ENCODE results near the gene ZNF74.
A peak's percentile ranks its signal among the peaks of the same experiment; 100 is the strongest.

ZNF74 gene

DNA sequence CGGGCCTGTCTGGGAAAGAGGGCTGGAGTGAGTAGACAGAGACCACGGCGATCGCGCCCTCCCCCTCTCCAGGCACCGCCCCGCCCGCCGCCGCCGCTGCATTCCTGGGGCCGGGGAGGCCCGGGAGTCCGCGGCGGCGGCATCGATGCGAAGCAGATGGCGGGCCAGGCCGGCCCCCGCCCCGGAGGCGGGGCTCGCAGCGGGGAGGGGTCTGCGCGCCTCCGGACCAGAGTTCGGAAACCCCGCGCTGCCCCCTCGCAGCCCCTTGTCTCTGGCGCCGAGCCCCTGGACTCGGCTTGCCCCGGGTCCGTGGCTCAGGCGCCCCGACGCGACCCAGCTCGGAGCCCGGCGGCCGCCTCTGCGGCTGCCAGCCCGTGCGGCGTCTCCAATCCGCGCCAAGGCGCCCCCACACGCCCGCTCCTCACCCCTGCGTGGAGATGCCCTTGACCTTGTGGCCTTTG lies 42.4 kb downstream of the ZNF74 start:
- Mint-ChIP-seq H3K9me3 (ENCODE audit: low read depth) (no peaks in the 10 kb centered on the region), H3K36me3 (no peaks in the 10 kb centered on the region), H3K27me3 (peaks cover 26% of the 10 kb centered on the region), H3K27ac (no peak overlapping the region), H3K4me3 (peak overlapping the region; percentile 83), H3K4me1 (ENCODE audit: low read depth) (peaks cover 17% of the 10 kb centered on the region)

DNA sequence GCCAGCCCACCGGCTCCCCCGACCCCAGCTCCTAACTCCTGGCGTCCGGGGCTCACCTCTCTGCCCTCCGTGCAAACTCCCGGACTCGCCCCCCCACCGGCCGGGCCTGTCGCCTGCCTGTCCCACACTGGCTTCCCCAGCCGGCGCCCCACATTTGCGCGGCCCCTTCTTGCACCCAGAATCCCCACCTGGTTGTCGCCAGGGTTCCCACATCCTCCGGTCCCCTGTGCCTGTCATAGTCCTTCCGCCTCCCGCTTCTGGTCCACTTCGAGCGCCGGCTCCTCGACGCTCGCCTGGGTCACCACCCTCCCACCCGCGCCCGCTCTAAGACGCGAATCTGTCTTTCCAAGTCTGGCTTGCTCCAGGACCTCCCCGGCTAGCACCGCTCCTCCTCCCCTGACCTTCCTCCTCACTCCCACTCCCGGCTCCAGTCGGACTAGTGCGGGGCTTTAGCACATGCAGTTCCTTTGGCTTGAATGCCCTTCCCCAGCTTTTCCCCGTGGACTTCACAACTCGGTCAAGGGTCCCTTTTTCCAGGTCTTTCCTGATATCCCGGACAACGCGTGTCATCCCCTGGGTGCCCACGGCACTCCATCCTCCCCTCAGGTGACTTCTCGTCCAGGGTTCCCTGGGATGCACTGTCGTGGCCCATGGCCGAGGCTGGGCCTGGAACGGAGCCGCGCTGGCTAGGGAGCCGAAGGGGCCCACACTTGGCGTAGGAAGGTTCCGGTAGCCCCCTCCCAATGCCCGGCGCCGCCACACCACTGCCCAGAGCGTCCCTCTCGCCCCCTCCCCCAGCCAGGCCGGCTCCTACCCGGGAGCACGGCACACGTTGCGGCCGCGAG lies 43.0 kb downstream of the ZNF74 start:
- Mint-ChIP-seq H3K36me3 (no peaks in the 10 kb centered on the region), H3K4me3 (peak overlapping the region; percentile 83), H3K9me3 (ENCODE audit: low read depth) (no peaks in the 10 kb centered on the region), H3K4me1 (ENCODE audit: low read depth) (peaks cover 14% of the 10 kb centered on the region), H3K27me3 (peaks cover 26% of the 10 kb centered on the region), H3K27ac (no peak overlapping the region)

DNA sequence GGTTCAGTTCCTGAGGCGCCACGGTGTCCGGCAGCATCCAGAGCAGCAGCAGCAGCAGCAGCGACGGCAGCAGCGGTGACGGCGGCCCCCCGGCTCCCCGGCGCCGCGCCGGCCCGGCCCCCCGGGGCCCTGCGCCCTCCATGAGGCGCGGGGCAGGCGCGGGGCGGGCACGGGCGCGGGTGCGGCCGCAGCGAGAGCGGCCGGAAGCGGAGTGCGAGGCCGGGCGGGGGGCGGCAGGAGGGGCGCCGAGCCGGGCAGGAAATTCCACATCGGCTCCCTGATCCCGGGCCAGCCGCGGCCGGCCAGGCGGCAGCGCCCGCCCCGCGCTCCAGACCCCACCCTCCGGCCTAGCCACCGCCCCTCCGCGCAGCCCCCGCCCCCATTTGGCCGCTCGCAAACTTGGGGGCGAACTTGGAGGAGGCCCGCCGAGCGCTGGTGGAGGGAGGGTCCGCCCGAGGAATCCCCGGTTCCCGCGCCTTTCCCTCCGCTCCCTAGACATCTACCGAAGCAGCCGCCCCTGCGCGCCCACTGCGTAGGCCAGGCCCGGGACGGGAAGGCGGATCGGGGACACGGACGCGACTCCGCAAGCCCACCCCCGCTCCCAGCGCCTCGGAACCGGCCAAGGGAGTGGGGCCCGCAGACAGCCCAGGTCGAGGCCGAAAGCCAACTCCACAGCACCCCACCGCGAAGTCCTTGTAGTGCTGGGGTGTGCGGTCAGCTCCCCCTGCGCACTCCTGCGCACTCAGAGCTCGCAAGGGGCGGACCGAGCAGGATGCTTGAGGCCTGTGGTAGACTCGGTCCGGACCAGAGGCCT lies 43.9 kb downstream of the ZNF74 start, which contains the start of gene SCARF2:
SCARF2 (minus strand) TSS at position 213 of the 814 bp plus-strand sequence; CDS start at position 142, 71 bp downstream.
- Mint-ChIP-seq H3K27ac (no peak within 1 kb of the TSS), H3K4me3 (peak within 1 kb of the TSS; percentile 83), H3K27me3 (peaks cover 23% of the 10 kb centered on the region), H3K36me3 (peaks cover 3% of the 10 kb centered on the region), H3K9me3 (ENCODE audit: low read depth) (no peaks in the 10 kb centered on the region), H3K4me1 (ENCODE audit: low read depth) (peaks cover 13% of the 10 kb centered on the region)

DNA sequence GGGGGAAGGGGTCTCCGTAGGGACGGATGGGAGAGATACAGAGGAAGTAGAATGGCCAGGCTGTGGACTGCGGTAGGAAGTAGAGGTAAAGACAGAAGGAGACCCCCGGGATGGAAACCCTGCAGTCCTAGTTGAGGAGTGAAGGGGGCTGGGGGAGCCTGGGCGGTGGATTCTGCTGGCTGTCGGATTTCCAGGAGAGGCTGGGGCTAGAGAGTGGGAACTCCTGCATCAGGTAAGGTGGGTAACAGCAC lies 44.4 kb downstream of the ZNF74 start:
- H3K4me1 Mint-ChIP-seq (ENCODE audit: low read depth): peaks cover 13% of the 10 kb centered on the region
- peak overlapping the region; percentile 53 for H3K4me3 Mint-ChIP-seq
- peaks cover 4% of the 10 kb centered on the region for H3K36me3 Mint-ChIP-seq
- H3K9me3 Mint-ChIP-seq (ENCODE audit: low read depth): no peaks in the 10 kb centered on the region
- peaks cover 20% of the 10 kb centered on the region for H3K27me3 Mint-ChIP-seq
- no peak overlapping the region for H3K27ac Mint-ChIP-seq

DNA sequence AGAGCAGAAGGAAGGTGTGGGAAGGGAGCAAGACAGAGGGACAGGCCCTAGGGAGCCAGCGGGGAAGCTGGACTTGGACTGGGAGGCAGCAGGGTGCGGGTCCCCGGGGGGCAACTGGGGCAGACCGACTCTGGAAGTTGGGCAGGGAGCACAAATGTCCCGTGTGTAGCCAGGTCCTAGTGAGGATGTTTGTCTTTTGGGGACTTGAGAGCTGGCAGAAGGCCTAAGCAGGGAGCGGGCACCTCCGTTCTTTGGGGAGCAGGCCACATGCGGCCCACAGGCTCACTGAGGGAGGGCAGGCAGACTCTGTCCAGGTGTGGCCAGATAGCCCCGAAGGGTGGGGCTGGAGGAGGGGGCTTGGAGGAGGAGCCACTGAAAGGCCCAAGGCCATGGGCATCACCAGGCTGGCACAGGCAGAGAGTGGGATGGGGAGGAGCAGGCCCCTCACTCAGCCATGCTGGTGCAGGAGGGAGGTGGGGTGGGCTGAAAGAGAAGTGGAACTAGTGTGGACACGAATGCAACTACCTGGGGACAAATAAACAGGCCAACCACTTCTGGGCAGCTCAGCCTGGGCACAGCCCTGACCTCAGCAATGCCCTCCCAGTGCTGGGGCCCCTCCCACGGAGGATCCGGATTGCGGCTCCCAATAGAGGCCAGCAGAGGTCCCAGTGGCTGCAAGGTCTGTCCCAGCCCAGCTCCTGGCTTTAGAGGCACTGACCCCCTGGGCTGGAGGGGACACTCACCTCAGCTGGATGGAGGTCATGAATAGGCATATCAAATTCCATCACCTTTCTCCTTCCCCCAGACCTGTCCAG lies 44.9 kb downstream of the ZNF74 start:
- Mint-ChIP-seq H3K27me3 (peaks cover 20% of the 10 kb centered on the region), H3K4me1 (ENCODE audit: low read depth) (peaks cover 13% of the 10 kb centered on the region), H3K4me3 (peak overlapping the region; percentile 53), H3K27ac (no peak overlapping the region), H3K9me3 (ENCODE audit: low read depth) (no peaks in the 10 kb centered on the region), H3K36me3 (peaks cover 4% of the 10 kb centered on the region)

DNA sequence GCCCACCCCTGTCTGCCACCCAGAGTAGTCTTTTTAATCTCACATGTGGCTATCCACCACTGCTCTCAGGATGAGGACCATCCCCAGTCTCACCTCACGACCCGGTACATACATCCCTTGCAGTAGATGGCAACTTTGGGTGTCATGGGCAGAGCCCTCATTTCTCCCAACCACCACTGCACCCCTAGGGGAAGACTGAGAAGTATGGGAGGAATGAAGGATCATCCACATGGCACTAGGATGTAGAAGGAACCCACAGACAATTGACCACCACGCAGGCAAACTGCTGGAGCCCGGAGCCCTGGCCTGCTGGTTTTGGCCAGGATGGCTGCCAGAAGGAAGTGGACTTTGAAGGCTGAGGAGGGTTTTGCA lies 45.6 kb downstream of the ZNF74 start:
- Mint-ChIP-seq H3K27me3 (peaks cover 17% of the 10 kb centered on the region), H3K36me3 (peaks cover 6% of the 10 kb centered on the region), H3K4me1 (ENCODE audit: low read depth) (peaks cover 13% of the 10 kb centered on the region), H3K4me3 (no peak overlapping the region), H3K9me3 (ENCODE audit: low read depth) (no peaks in the 10 kb centered on the region), H3K27ac (no peak overlapping the region)

DNA sequence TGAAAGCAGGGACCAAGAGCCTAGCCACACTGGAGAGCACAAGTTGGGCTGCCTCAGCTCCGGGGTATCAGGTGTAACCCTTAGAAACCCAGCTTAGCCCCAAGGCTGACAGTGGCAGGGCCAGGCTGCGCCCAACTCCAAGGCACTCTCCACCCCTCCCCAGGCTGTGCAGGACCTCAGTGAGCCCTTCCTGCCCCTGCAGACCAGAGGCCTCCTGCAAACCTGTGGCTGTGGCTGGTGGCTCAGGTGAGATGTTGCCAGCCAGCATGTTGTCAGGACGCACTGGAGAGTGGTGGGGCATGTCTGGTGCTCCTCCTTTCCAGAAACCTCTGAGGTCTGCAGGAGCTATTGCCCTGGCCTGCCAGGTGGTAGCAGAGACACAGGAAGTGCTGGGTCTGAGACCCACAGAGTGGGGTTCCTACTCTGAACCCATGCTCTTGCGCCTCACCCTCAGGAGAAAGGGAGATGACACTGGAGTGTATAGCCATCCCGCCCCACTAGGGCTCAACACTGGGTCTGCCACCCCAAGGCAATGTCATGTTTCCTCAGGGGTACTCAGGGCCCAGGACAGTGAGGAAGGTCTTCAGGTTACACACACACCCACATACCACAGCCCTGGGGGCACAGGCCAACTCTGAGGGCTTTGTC lies 46.1 kb downstream of the ZNF74 start:
- Mint-ChIP-seq H3K9me3 (ENCODE audit: low read depth) (no peaks in the 10 kb centered on the region), H3K27me3 (peaks cover 13% of the 10 kb centered on the region), H3K36me3 (peaks cover 6% of the 10 kb centered on the region), H3K27ac (no peak overlapping the region), H3K4me3 (no peak overlapping the region), H3K4me1 (ENCODE audit: low read depth) (peaks cover 13% of the 10 kb centered on the region)

DNA sequence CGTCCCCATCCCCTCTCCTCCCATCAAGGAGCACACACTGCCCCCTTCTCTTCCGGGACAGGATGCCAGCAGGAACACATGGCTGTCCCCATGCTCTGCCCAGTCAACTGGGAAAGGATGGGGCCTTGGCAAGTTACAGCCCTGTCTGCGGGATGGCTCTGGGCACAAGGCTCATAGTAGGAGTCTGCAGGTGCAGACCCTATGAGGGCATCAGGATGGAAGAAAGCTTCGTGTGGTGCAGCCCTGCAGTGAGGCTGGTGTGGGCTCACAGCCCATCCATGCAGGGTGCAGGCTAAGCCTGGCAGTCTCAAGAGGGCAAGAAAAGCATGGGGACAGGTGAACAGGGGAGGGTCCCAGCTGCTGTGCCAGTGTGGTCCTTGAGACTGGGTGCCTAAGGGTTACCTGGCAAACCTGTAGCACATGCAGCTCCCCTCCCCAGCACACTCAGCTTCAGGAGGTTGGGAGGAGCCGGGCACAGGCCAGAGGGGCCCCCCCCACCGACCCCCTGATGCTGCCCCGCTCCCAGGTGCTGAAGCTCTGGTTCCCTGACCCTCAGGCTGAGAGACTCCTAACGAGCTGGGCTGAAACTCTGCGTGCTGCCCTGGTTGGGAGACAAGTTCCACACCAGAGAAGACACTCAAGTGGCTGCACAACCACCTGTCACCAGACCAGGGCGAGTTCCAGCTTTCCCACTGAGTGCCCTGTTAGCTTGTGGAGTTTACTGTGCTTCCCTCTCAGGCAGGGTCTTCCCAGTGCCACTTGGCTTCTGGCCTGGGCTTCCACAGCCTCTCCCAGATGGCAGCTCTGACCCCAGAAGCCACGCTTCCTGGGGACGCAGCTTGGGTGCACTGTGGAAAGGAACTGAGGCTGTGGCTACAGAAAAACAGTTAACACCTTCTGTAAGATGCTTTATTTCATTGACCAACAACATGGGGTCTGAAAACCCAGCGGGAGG lies 47.0 kb downstream of the ZNF74 start:
- Mint-ChIP-seq H3K36me3 (peaks cover 6% of the 10 kb centered on the region), H3K4me3 (no peak overlapping the region), H3K9me3 (ENCODE audit: low read depth) (no peaks in the 10 kb centered on the region), H3K27me3 (peaks cover 4% of the 10 kb centered on the region), H3K4me1 (ENCODE audit: low read depth) (peaks cover 11% of the 10 kb centered on the region), H3K27ac (no peak overlapping the region)

DNA sequence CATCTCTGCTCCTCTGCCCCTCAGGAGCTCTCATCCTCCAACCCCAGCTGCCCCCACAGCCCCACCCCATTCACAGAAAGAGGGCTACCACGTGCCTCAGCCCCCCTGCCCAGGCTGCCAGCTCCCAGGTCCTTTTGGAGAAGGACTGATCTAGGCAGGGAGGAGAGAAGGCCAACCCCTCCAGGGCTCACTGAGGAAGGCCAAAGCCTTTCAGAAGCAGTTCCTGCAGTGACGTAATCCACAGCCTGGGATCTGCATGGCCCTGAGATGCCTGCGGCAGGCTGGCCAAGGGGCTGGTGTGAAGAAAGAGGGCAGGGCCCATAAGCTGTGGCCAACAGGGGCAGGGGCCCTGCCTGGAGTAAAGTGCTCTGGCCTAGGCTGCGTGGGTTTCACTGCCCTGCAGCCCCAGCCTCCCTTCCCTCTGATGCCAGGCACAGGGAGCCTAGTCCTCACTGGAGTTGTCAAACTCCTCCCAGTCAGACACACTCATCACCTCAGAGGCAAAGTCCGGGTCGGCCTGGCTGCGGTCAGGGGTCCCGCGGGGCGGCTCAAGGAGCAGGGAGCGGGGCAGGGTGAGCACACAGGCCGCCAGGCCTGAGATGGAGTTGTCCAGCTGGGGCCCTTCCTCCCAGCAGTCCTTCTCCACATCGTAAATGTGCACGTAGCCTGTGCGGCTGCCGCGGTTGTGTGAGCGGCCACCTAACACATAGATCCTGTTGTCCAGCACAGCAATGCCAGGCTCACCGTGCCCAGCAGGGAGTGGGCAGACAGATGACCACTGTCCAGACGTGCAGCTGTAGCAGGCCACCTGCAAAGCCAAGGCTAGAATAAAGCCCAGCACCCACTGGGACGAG lies 47.9 kb downstream of the ZNF74 start:
- H3K27ac Mint-ChIP-seq: no peak overlapping the region
- H3K9me3 Mint-ChIP-seq (ENCODE audit: low read depth): no peaks in the 10 kb centered on the region
- H3K27me3 Mint-ChIP-seq: peaks cover 4% of the 10 kb centered on the region
- H3K4me3 Mint-ChIP-seq: no peak overlapping the region
- H3K36me3 Mint-ChIP-seq: peaks cover 6% of the 10 kb centered on the region
- peaks cover 7% of the 10 kb centered on the region for H3K4me1 Mint-ChIP-seq (ENCODE audit: low read depth)

DNA sequence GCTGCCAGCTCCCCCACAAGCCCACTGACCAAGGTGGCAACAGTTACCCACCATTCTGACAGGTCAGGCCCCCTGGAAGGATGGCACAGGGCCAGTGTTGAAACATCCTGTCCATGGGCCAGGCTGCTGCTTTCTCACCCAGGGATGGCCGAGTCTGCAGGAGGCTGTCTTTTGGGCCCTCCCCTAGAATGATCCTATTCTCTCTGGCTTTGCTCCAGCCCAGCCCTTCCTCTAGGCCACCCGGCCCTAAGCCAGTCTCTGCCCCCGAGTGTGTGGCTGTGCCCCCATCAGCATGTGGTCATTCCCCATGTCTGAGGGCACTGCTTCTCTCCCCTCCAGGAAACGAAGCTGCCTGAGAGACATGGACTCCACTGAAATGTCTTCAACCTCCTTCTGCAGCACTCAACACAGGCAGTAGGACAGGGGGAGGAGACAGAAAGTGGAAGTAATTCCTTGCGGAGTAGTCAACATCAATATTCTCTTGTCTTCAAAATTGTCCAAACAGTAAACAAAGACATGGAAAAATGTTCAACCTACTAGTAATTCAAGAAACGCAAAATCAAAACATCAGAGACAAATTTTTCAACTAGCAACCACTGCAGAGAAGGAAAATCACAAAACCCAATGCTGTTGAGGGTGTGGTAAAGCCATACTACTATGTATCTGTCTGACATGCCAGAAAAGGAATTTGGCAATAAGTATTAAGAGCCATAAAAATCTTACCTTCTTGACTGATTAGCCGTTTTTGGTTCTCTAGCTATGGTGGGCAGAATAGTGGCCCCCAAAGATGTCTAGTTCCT lies 48.7 kb downstream of the ZNF74 start:
- peaks cover 3% of the 10 kb centered on the region for H3K4me1 Mint-ChIP-seq (ENCODE audit: low read depth)
- H3K4me3 Mint-ChIP-seq: no peak overlapping the region
- H3K36me3 Mint-ChIP-seq: peaks cover 6% of the 10 kb centered on the region
- no peaks in the 10 kb centered on the region for H3K9me3 Mint-ChIP-seq (ENCODE audit: low read depth)
- no peak overlapping the region for H3K27ac Mint-ChIP-seq
- no peaks in the 10 kb centered on the region for H3K27me3 Mint-ChIP-seq

DNA sequence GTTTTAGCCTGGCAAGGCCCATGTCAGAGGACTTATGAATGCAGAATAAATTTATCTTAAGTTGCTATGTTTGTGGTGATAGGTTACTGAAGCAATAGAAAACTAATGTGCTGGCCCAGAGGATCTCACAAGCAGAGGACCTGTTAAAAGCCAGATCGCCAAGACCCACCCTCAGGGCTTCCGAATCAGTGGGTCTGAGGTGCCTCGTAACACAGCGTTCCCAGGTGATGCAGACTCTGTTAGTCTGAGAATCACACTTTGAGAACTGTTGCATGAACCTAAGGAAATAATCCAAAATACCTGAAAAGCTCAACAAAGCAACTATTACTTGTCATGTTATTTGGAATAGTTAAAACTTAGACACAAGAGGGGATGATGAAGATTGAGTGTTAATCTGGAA lies 50.4 kb downstream of the ZNF74 start:
- no peaks in the 10 kb centered on the region for H3K9me3 Mint-ChIP-seq (ENCODE audit: low read depth)
- no peak overlapping the region for H3K4me3 Mint-ChIP-seq
- no peaks in the 10 kb centered on the region for H3K27me3 Mint-ChIP-seq
- H3K4me1 Mint-ChIP-seq (ENCODE audit: low read depth): no peaks in the 10 kb centered on the region
- H3K36me3 Mint-ChIP-seq: peaks cover 6% of the 10 kb centered on the region
- no peak overlapping the region for H3K27ac Mint-ChIP-seq

DNA sequence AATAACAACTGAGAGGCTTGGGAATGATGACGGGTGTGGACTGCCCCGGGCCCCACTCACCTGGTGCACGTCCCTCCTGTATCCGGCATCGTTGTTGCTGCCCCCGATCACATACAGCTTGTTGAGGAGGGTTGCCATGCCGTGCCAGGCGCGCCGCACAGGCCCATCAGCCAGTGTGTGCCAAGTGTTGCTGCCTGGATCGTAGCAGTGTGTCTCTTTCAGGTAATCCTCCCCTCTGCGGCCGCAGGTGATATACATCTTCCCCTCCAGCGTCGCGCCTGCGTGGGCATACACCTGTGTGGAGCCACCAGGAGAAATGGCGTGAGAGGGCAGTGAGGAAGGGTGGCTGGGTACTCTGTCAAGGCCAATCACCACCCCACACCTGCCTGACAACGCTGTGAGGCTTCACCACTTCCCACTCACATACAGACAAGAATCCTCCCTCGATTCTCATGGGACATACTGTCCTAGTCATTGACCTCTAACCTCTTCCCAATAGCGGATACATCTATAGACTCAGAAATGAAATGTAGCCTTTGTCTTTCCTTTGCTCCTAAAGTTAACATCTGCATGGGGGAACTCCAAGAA lies 52.5 kb downstream of the ZNF74 start:
- Mint-ChIP-seq H3K36me3 (peaks cover 10% of the 10 kb centered on the region), H3K4me1 (ENCODE audit: low read depth) (no peaks in the 10 kb centered on the region), H3K27ac (no peak overlapping the region), H3K27me3 (no peaks in the 10 kb centered on the region), H3K4me3 (no peak overlapping the region), H3K9me3 (ENCODE audit: low read depth) (no peaks in the 10 kb centered on the region)
